Measurements from ENCODE around the gene ST6GALNAC4. TPM values are rescaled to one million over a fixed set of nuclear protein-coding genes. Genes with fewer than 3 reads are reported as not detected.

Gene ST6GALNAC4
- total RNA-seq, 2 donors from 2014 or later, result 25.4 to 66.5 TPM

- H3K27ac ChIP-seq, result no peak overlapping the region
- TF ChIP-seq CTCF (IDR thresholded peaks at IDR 0.05), result no peak
- H3K36me3 ChIP-seq, result no peaks in the 10 kb centered on the region
- H3K4me3 ChIP-seq, result no peak overlapping the region
- intact Hi-C loops (cut with DNase I), result no loop called here
- H3K9me3 ChIP-seq, result no peaks in the 10 kb centered on the region
- no peak overlapping the region for H3K9ac ChIP-seq (ENCODE audit: low read depth in 2 of 2, low read length in 2 of 2)
- no peak for DNase-seq
- H3K4me1 ChIP-seq, result peaks cover 26% of the 10 kb centered on the region
- no peaks in the 10 kb centered on the region for H3K27me3 ChIP-seq
Observed at GRCh38 chr9:127959398-127959797, 42.6 kb upstream of the ST6GALNAC4 start.

- H3K4me3 ChIP-seq, result no peak overlapping the region
- H3K4me1 ChIP-seq, result peaks cover 26% of the 10 kb centered on the region
- H3K9ac ChIP-seq (ENCODE audit: low read depth in 2 of 2, low read length in 2 of 2), result no peak overlapping the region
- H3K27me3 ChIP-seq, result no peaks in the 10 kb centered on the region
- no peak overlapping the region for H3K27ac ChIP-seq
- no peak for DNase-seq
- TF ChIP-seq CTCF (IDR thresholded peaks at IDR 0.05), result no peak
- intact Hi-C loops (cut with DNase I), result no loop called here
- no peaks in the 10 kb centered on the region for H3K36me3 ChIP-seq
- H3K9me3 ChIP-seq, result no peaks in the 10 kb centered on the region
Observed at GRCh38 chr9:127958728-127959127, 41.9 kb upstream of the ST6GALNAC4 start.

GRCh38 chr9:127955294-127956015, 38.6 kb upstream of the ST6GALNAC4 start:
- peaks cover 20% of the 10 kb centered on the region for H3K4me1 ChIP-seq

GRCh38 chr9:127954831-127955293, 38.0 kb upstream of the ST6GALNAC4 start:
- H3K36me3 ChIP-seq, result peaks cover 5% of the 10 kb centered on the region
- no peak overlapping the region for H3K4me3 ChIP-seq
- TF ChIP-seq CTCF (IDR thresholded peaks at IDR 0.05), result no peak
- intact Hi-C loops (cut with DNase I), result loop anchor here (5.0 kb wide), 1 partner anchor 162 kb away; no protein-coding TSS in a partner anchor
- DNase-seq, result no peak
- H3K27ac ChIP-seq, result peak overlapping the region; percentile 90
- peak overlapping the region; percentile 75 for H3K9ac ChIP-seq (ENCODE audit: low read depth in 2 of 2, low read length in 2 of 2)
- peaks cover 17% of the 10 kb centered on the region for H3K4me1 ChIP-seq
- no peaks in the 10 kb centered on the region for H3K27me3 ChIP-seq
- no peaks in the 10 kb centered on the region for H3K9me3 ChIP-seq

More at GRCh38 chr9:127955294-127956015, 38.6 kb upstream of the ST6GALNAC4 start:
- Histone ChIP-seq H3K9ac (ENCODE audit: low read depth in 2 of 2, low read length in 2 of 2) (peak overlapping the region; percentile 75), H3K4me3 (no peak overlapping the region), H3K36me3 (no peaks in the 10 kb centered on the region), H3K27ac (peak overlapping the region; percentile 90), H3K9me3 (no peaks in the 10 kb centered on the region), H3K27me3 (no peaks in the 10 kb centered on the region)
- peak; percentile 96 for DNase-seq
- intact Hi-C loops (cut with DNase I), result no loop called here
- peak; percentile 44 for TF ChIP-seq CTCF (IDR thresholded peaks at IDR 0.05)

GRCh38 chr9:127953768-127954505, 37.1 kb upstream of the ST6GALNAC4 start:
- Histone ChIP-seq H3K9me3 (no peaks in the 10 kb centered on the region), H3K36me3 (peaks cover 8% of the 10 kb centered on the region), H3K4me1 (peaks cover 19% of the 10 kb centered on the region), H3K4me3 (no peak overlapping the region), H3K27me3 (no peaks in the 10 kb centered on the region), H3K27ac (peak overlapping the region; percentile 37), H3K9ac (ENCODE audit: low read depth in 2 of 2, low read length in 2 of 2) (peak overlapping the region in 1 of 2 donors; percentile 75)
- intact Hi-C loops (cut with DNase I), result loop anchor here (5.0 kb wide), 1 partner anchor 163 kb away; no protein-coding TSS in a partner anchor
- no peak for TF ChIP-seq CTCF (IDR thresholded peaks at IDR 0.05)
- no peak for DNase-seq
